Keratinocyte (primary cell): Measurements from ENCODE around the gene MYMX. TPM values are rescaled to one million over a fixed set of nuclear protein-coding genes. Genes with fewer than 3 reads are reported as not detected.
A peak's percentile ranks its signal among the peaks of the same experiment; 100 is the strongest.

Source experiments
- DNase-seq: peaks from one replicate; pipeline ENCODE4 v3.0.0-alpha.2; 2011; ENCODE audit warnings: low read depth, missing footprints, low spot score
- FAIRE-seq: peaks from 2 replicates; lab custom pipeline; 2011; peaks lifted over from hg19 to GRCh38; lab: Jason Lieb, UNC
- H2AFZ ChIP-seq: 2 replicates; pipeline ENCODE4 v1.6.0; 2012; ENCODE audit warnings: low read length, control low read depth, inconsistent platforms; ENCODE audit not compliant: control insufficient read depth
- H3K27ac ChIP-seq: 2 replicates; pipeline ENCODE4 v1.5.1; 2011; ENCODE audit warnings: low read length; ENCODE audit not compliant: control insufficient read depth, insufficient read depth
- H3K27me3 ChIP-seq: 3 replicates; pipeline ENCODE4 v1.6.0; 2011; ENCODE audit warnings: low read length; ENCODE audit not compliant: control insufficient read depth, insufficient read depth; ENCODE audit errors: extremely low read depth
- H3K36me3 ChIP-seq, 2 experiments: 2 replicates in 1 of 2; 3 replicates in 1 of 2; pipeline ENCODE4 v1.5.1; 2011; ENCODE audit warnings: low read length in 2 of 2, mild to moderate bottlenecking in 1 of 2; ENCODE audit not compliant: control insufficient read depth in 2 of 2, insufficient read depth in 2 of 2; ENCODE audit errors: extremely low read depth in 1 of 2
- H3K4me1 ChIP-seq: 3 replicates; pipeline ENCODE4 v1.5.1; 2011; ENCODE audit warnings: low read length; ENCODE audit not compliant: control insufficient read depth, insufficient read depth; ENCODE audit errors: extremely low read depth
- H3K4me2 ChIP-seq: 3 replicates; pipeline ENCODE4 v1.6.0; 2011; ENCODE audit warnings: low read depth, low read length; ENCODE audit not compliant: control insufficient read depth, insufficient read depth; ENCODE audit errors: extremely low read depth
- H3K4me3 ChIP-seq, 3 experiments: fragments of 200-600 bp in 1 of 3; sonication (generic) in 1 of 3; 2 replicates in 2 of 3; 3 replicates in 1 of 3; pipeline ENCODE4 v1.5.1; 2011 to 2016; ENCODE audit warnings: low read length in 3 of 3, mild to moderate bottlenecking in 3 of 3, control low read depth in 2 of 3, inconsistent platforms in 1 of 3, low read depth in 1 of 3, mixed read lengths in 1 of 3, mixed run types in 1 of 3, moderate library complexity in 1 of 3; ENCODE audit not compliant: control insufficient read depth in 2 of 3, insufficient read depth in 2 of 3; ENCODE audit errors: extremely low read depth in 1 of 3
- H3K79me2 ChIP-seq: 2 replicates; pipeline ENCODE4 v1.6.0; 2012; ENCODE audit warnings: low read length; ENCODE audit not compliant: control insufficient read depth, insufficient read depth
- H3K9ac ChIP-seq: 3 replicates; pipeline ENCODE4 v1.6.0; 2011; ENCODE audit warnings: low read length; ENCODE audit not compliant: control insufficient read depth, insufficient read depth; ENCODE audit errors: extremely low read depth
- H3K9me1 ChIP-seq: 3 replicates; pipeline ENCODE4 v1.6.0; 2011; ENCODE audit warnings: low read length; ENCODE audit not compliant: control insufficient read depth, insufficient read depth; ENCODE audit errors: extremely low read depth
- H3K9me3 ChIP-seq: 2 replicates; pipeline ENCODE4 v1.5.1; 2012; ENCODE audit warnings: low read depth, low read length; ENCODE audit not compliant: control insufficient read depth
- H4K20me1 ChIP-seq: 3 replicates; pipeline ENCODE4 v1.6.0; 2011; ENCODE audit warnings: low read length; ENCODE audit not compliant: control insufficient read depth, insufficient read depth; ENCODE audit errors: extremely low read depth
- CTCF ChIP-seq, 3 experiments: IDR thresholded peaks in 1 of 3; conservative IDR thresholded peaks in 1 of 3; optimal IDR thresholded peaks in 1 of 3; 2 replicates in 2 of 3; 3 replicates in 1 of 3; pipeline versions ENCODE3 to v1.5.1; 2011; ENCODE audit warnings: low read length in 3 of 3, mild to moderate bottlenecking in 3 of 3, moderate library complexity in 2 of 3, control low read depth in 1 of 3, inconsistent platforms in 1 of 3; ENCODE audit not compliant: insufficient read depth in 2 of 3; ENCODE audit errors: extremely low read depth in 1 of 3
- EZH2 ChIP-seq: IDR thresholded peaks from one replicate; pipeline ENCODE4 v1.6.1; 2012; ENCODE audit warnings: inconsistent platforms, mild to moderate bottlenecking, low read length, moderate library complexity
- dilution Hi-C: fragments of 300-500 bp; cut with MboI; formaldehyde crosslinking; loops from one replicate; pipeline ENCODE4 v1.7.0; 2020; ENCODE audit warnings: low sequenced_read_pairs; ENCODE audit not compliant: extremely low pct_ligation_motif_present
- polyA plus RNA-seq, 5 experiments: library from polyadenylated mRNA; depleted of rRNA in 3 of 5; stranded (reverse) in 3 of 5; stranded (forward) in 1 of 5; unstranded in 1 of 5; fragments of >200 nt; gene quantifications; 1 replicate in 1 of 5; 2 replicates in 3 of 5; 3 replicates in 1 of 5; pipeline versions ENCODE4 v1.2.1 to v1.2.3, GENCODE V29; 2011 to 2012; ENCODE audit warnings: missing spikeins in 2 of 5, low read depth in 1 of 5, low replicate concordance in 1 of 5

Gene MYMX
- polyA plus RNA-seq, 1 donor (not counting 4 experiments of a cell fraction or from before 2014, with no cell fraction given) = 0.09 TPM

DNA sequence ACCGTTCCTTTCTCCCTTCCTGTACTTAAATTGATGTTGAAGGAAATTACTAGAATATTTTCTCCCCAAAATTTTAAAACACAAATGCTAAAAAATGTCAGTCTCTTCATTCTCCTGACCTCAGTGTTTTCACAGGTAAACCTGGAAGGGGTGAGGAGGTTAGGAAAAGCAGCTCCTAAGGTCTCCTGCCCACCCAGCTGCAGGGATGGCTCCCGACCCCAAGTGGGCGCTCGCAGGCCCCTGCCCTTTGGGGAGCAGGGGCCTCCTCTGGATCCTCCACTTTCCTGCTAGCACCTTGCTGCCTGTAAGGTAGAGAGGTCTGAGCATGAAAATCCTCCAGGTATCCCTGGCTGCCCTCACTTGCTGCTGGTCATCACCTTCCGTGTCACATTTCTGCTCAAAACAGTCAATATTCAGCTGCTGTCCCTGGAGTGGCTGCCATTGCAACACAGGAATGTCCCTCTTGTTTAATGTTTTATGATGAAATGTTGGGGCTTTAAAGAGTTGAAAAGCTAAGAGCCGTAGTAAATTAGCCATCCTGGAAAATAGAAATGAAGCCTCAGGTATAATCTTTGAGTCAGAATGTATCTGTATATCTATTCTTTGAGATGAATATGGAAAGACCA, 19.3 kb downstream of the MYMX start:
- Histone ChIP-seq H3K9ac (no peak overlapping the region), H3K4me2 (no peak overlapping the region), H3K27ac (no peak overlapping the region), H3K79me2 (no peaks in the 10 kb centered on the region), H3K4me1 (peaks cover 40% of the 10 kb centered on the region), H3K9me3 (no peaks in the 10 kb centered on the region), H2AFZ (no peak overlapping the region), H4K20me1 (no peaks in the 10 kb centered on the region), H3K36me3 (peaks cover 4 to 13% of the 10 kb centered on the region in 2 experiments), H3K9me1 (peaks cover 3% of the 10 kb centered on the region), H3K4me3 (no peak overlapping the region), H3K27me3 (no peaks in the 10 kb centered on the region)
- TF ChIP-seq CTCF (optimal IDR thresholded peaks at IDR 0.05 in 1 of 3, IDR thresholded peaks at IDR 0.05 in 1 of 3, conservative IDR thresholded peaks at IDR 0.05 in 1 of 3; ENCODE audit: extremely low read depth in 1 of 3, insufficient read depth in 2 of 3, low read length in 3 of 3) = no peak
- no peak for TF ChIP-seq EZH2
- no peak for FAIRE-seq
- DNase-seq = no peak
- dilution Hi-C loops = no loop called here

DNA sequence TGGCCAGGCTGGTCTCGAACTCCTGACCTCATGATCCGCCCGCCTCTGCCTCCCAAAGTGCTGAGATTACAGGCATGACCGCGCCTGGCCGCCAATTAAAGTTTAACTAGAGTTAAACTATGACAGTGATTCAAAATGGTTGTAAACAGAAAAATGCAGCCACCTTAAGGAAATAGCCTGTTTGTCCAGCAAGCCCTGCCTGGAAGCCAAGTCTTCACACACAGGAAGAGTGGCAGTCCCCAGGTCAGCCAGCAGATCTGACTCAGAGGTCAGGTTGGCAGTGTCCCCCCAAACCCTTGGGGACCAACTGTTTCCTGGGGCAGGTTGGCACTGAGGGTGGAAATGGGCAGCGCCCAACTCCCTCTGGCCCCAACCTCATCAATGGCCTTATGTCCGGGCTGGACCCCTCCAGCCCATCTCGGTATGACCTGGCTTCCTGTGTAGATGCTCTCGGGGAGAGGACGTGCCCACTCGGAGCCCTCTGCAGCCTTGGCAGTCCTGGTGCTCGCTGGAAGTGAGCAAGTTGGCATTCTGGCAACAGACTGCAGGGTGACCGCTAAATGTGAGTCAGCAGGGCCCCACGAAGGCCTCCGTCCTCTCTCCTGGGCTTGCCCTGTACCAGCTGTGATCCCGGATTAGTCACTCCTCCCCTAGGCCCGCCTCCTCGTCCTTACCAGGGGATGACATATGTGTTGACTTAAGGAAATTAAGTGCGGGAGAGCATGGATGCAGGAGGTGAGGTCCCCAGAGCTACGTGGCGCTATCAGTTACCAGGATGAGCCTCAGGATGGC, 20.5 kb downstream of the MYMX start:
- Histone ChIP-seq H3K27ac (peak overlapping the region; percentile 83), H3K4me2 (peak overlapping the region; percentile 85), H4K20me1 (no peaks in the 10 kb centered on the region), H2AFZ (no peak overlapping the region), H3K36me3 (peaks cover 0 to 6% of the 10 kb centered on the region in 2 experiments), H3K4me1 (peaks cover 40% of the 10 kb centered on the region), H3K9ac (peak overlapping the region; percentile 76), H3K79me2 (no peaks in the 10 kb centered on the region), H3K9me1 (peaks cover 3% of the 10 kb centered on the region), H3K9me3 (no peaks in the 10 kb centered on the region), H3K27me3 (no peaks in the 10 kb centered on the region), H3K4me3 (peak overlapping the region; percentile 44 to 69 (median 69))
- TF ChIP-seq EZH2 (no peak), CTCF (optimal IDR thresholded peaks at IDR 0.05 in 1 of 3, IDR thresholded peaks at IDR 0.05 in 1 of 3, conservative IDR thresholded peaks at IDR 0.05 in 1 of 3; ENCODE audit: extremely low read depth in 1 of 3, insufficient read depth in 2 of 3, low read length in 3 of 3) (no peak)
- FAIRE-seq (peak; percentile 88), DNase-seq (no peak)
- dilution Hi-C loops = no loop called here
